GM18909 (cell line): ENCODE measurements around the gene SLX4IP.

ENCODE experiments used
- ATAC-seq: cut with Tn5 transposase; IDR thresholded peaks from one replicate; pipeline ENCODE4 v1.9.1; 2021; ENCODE audit warnings: mild to moderate bottlenecking; ENCODE audit not compliant: unreplicated experiment, poor library complexity

SLX4IP gene

DNA sequence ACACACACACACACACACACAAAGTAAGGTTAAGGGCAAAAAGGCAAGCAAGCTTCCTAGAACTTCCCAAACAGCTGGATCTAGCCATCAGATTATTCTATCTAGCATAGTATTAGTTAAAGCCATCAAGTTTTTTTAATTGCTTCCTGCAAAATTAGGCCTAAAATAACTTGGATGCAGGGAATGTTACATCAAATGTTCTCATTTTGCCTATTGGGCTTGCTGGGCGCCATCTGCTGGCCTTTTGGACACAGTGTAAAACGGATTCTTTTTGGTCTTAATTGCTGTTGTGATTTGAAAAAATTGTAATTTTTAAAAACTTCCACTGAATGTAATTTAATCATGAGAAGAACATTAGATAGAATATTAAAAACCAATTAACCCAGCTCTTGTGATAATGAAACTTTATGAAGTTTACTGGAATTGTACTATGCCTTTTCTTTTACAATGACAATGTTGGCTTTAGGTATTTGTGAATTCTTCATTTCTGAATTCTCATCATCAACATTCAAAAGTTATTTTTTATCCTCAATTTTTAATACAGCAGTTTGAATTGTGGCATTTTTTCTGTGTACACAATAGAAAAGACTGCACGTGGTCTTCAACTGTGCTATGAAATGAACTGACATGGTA, 7.9 kb upstream of the SLX4IP start:
- ATAC-seq, result no peak

DNA sequence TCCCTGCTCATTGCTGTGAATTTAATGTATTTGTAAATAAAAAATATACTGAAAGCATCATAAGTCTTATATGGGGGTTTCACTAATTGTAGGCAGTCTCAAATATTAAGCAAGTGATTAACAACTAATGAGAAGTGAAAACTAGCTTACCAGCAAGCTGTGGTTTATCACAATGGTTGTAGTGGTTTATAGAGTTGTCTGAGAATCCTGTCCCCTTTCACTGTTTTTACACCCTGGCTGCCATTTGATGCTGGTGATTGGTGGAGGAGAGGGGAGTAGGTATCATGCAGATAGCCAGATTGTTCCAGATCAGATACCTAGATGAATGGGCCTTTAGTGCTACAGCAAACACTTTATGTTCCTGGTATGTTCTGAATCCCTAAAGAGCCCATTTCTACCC, 7.1 kb upstream of the SLX4IP start:
- ATAC-seq, result no peak

DNA sequence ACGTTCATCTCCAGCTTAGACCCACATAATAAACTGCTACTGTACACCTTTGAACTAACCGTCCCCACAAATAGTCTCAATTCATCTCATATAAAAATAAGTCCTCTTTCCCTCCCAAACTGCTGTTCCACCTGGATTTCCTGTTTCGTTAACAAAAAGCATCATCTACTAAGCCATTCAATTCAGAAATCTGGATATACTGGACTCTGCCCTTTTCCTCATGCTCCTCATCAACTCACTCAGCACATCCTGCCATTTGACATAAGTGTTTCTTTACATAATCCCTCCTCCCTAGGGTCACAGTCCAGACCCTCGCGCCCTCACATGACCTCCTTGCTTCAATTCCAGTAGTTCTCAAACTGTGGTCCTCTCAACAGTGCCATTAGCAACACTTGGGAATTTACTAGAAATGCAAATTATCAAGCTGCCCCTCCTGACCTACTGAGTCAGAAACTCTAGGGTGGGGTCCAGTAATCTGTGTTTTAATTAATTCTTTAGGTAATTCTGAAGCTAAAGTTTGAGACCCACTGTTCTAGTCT, 5.6 kb upstream of the SLX4IP start:
- ATAC-seq, result no peak

DNA sequence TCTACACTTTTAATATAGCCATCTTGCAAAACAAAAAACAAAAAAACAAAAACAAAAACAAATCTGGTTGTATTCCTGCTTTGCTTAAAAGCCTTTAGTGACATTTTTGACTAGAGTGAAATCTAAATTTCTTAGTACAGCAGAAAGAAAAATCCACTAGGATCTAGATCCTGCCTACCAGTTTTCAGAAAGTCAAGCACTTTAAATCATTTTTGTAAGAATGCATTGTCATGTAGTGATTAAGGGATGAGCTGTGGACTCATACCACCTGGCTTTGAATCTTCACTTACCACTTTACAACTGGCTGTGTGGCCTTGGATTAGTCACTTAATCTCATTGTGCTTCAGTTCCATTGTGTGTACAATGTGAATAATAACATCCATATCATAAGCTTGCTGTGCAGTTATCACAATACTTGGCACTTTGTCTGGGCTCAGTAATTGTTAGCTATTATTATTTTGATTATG, 5.1 kb upstream of the SLX4IP start:
- no peak for ATAC-seq

DNA sequence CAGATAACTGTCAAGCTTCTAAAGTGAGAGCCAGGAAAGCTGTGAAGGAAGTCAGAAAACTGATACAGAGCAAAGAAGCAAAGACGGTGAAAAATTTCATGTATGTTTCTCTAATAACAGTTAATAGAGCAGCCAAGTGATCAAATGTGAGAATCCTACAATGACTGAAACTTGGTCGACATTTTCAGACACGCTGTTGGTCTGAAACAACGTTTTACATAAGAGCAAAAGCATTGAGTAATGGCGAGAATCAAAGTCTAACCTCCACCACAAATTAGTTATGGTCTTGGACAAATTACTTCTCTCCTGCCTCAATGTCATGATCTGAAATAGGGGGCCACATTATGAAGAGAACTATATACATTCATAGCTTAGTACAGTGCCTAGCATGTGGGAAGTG, 4.4 kb upstream of the SLX4IP start:
- ATAC-seq, result no peak

DNA sequence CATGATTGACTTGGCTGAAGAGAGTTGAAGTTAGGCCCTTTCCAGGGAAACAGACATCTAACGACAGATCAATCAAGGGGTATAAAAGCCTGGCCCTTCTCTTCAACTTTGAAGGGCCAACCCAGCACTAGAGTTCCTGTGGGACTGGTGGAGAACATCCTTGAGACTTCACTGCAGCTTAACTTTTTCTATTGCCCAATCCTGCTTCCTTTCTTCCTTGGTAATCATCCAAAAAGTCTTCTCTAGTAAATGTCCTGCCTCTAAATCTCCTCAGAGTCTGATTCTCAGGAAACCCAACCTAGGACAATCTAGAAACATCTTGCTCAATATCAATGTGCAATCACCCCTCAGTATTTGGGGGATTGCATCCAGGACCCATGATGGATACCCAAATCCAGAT, 3.0 kb upstream of the SLX4IP start:
- no peak for ATAC-seq

DNA sequence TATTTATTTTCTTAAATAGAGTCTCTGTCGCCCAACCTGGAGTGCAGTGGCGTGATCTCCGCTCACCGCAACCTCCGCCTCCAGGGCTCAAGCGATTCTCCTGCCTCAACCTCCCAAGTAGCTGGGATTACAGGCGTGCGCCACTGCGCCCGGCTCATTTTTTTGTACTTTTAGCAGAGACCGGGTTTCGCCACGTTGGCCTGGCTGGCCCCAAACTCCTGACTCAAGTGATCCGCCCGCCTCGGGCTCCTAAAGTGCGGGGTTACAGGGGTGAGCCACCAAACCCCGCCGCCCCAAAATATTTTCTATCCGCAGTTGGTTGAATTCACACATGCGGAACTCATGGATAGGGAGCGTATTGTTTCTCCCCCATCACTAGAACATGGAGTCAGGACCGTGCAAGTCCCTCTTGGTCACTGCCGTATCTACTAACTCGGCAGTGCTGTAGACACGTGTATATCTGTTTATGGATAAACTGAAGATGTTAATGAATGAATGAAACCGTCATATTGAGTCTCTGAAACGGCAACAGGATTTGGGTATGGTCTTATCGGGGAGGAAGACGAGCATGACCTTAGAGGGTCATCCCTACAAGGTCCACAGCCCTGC, 2.0 kb upstream of the SLX4IP start:
- no peak for ATAC-seq

DNA sequence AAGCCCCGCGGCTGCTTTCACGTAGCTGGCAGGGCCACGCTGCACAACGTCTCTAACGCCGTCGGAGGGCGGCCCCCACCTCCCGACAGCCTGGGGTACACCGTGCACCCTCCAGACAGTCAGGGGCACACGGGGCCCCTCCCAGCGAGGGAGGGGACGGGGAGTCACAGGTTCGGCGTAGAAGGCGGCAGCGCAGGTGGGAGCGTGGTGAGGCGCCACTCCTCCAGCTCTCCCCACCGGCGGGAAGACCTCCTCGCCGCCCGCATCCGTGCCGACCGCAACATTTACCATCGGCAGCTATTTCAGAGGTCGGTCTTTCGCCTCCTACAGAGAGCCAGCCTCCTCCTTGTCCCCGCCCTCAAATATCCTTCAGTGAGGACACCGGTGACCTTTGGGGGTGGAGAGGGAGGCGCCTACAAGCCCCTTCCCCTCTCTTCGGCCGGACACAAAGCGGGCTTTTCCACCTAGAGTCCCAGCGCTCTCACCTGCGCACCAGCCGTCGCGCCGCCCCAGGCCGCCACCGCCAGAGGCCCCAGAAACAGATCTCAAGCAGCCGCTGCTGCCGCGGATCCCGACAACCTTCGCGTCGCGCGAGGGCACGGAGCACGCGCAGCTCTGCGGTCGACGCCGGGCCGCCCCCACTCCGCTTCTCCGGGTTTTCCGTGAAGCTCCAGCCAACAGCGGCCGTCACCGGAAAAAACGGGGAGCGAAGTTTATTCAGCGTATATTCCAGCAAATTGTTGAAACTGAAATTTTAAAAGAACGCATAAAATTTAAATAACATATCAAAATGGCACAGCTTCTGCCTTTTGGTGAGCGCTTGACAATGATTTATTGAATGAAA, 1.3 kb upstream of the SLX4IP start, which contains the start of gene MKKS:
MKKS (minus strand) TSS at position 600 of the 844 bp plus-strand sequence. CDS start 20,708 bp downstream, outside the sequence.
- ATAC-seq, result peak; percentile 68

DNA sequence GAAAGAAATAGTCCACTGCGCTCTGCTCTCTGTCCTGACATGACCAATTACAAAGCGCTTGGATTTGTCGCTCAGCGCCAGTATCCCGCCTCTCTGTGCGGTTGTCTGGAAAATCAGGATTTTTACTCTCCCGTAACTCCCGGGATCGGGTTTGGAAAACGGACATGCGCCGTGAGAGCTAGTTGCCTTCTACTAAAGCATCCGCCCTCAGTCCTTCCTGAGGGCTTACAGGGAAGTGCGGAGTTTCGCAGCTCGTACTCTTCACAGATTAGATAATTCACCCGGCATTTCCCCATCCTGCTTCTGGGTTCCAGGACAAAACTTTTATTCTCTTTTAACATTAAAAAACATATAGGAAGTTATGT, 656 bp upstream of the SLX4IP start:
- peak; percentile 42 for ATAC-seq

DNA sequence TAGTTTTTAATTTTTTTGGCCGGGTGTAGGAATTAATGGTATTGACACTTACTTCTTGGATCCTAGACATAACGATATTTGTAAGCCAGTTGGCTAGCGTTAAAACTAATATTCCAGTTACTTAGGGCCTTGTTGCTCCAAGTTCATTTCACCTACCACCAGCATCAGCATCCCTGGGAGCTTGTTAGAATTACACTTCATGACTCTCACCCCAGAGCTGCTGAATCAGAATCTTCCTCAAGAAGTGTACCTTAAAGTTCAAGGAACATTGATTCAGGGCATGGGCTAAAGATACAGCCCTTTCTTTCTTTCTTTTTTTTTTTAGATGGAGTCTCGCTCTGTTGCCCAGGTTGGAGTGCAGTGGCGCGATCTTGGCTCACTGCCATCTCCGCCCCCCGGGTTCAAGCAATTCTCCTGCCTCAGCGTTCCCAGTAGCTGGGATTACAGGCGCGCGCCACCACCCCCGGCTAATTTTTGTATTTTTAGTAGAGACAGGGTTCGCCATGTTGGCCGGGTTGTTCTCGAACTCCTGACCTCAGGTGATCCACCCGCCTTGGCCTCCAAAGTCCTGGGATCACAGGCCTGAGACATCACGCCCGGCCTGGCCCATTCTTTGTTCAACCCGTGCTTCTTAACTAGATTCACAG, 1.1 kb downstream of the SLX4IP start:
- no peak for ATAC-seq

DNA sequence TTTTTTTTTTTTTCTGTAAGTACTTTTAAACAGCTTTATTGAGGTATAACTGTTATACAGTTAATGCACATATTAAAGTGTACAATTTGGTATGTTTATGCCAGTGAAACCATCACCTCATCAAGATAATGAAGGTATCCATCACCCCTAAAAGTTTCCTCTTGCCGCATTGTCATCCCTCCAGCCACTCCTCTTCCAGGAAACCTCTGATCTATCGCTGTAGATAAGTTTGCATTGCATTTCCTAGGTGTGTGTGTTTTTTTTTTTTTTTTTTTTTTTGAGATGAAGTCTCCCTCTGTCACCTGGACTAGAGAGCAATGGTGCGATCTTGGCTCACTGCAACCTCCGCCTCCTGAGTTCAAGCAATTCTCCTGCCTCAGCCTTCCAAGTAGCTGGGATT, 3.1 kb downstream of the SLX4IP start:
- no peak for ATAC-seq

DNA sequence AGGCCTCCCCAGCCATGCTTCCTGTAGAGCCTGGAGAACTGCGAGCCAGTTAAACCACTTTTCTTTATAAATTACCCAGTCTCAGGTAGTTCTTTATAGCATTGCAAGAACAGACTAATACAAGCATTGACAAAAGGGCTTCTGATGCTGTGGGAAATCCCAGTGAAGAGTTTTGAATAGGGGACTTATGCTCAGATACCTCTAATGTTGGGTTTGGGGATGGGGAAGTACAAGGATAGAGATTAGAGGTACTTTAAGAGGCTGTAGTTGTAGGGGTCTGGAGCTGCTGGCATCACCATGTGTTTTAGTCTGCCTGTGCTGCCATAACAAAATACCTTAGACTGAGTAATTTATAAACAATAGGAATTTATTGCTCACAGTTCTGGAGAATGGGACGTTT, 8.8 kb downstream of the SLX4IP start:
- no peak for ATAC-seq

DNA sequence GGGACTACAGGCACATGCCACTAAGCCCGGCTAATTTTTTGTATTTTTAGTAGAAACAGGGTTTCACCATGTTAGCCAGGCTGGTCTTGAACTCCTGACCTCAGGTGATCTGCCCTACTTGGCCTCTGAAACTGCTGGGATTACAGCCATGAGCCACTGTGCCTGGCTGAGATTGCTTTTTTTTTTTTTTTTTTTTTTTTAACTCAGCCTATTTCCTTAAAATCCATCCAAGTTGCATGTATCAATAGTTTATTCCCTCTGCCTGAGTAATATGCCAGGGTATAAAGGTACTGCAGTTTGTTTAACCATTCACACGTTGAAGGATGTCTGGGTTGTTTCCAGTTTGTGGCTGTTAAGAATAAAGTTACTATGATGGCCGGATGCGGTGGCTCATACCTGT, 10.7 kb downstream of the SLX4IP start:
- ATAC-seq, result no peak

DNA sequence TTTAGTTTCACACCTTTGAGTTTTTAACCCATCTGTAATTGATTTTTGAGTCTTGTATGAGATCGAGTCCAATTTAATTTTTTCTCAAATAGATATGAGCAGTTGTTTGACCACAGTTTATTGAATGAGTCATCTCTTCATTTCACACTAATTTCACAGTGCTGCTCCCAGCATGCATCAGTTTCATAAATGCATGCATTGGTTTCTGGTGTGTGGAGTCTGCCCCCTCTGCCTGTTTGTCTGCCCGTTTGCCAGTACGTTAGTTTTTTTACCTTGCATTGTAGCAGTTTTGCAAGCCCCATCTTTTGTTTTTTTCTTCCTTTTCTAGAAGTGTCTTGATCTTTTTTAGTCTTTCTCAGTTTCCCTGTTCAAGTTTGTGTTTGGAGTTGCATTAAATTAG, 11.9 kb downstream of the SLX4IP start:
- ATAC-seq, result peak; percentile 98

DNA sequence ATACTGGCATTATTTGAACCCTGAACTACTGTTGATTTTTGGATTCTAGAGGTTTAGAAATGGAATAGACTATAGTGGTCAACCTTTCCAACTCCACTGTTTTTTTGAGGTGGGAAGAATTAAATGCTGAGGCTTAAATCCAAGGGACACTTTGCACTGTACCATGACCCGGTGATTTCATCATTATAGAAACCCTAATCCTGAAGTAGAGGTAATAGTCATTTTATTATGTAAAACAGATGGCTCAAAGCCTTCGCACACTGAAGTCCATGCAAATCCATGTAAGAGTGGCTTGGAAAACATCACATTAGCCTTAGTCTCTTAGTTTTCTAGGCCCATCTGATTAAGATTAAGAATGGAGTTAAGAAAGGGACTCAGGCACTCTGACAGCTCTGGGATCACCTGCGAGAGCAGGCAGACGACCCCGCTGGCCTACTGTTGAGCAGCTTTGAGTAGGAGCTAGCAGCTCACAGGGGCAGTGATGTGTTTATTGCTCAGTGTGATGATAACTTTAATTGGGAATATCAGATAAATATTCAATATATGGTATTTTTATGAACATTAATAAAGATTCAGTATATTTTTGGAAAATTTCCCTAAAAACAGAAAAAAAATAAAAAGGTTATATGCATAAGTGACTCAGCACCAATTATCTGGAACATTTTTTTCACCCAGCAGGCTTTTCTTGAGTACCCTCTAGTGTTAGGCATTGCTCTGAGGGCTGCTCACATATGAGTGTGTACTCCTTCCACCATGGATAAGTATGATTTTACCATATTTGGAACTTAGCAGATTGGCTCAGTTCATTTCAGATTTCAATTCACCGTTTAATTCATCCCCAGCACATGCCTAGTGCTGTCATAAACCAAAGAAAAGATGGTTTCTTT, 13.4 kb downstream of the SLX4IP start:
- ATAC-seq, result no peak

DNA sequence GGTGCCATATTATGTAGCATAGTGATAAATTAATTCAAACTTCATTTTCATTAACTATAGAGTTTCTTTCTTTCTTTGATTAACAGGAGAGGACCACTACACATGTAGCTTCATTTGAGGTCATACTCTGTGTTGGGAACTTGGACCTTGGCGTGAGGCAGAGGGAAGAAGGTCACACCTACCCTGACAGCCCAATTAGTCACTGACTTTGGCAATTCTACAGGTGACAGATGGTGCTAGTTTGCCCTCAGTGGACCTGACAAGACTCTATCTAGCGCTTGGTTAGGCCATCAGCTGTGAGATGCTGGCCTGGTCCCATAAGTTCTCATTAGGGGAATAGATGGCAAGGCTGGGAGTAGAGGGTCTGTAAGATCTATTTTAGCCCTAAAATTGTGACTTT, 14.2 kb downstream of the SLX4IP start:
- ATAC-seq, result no peak

DNA sequence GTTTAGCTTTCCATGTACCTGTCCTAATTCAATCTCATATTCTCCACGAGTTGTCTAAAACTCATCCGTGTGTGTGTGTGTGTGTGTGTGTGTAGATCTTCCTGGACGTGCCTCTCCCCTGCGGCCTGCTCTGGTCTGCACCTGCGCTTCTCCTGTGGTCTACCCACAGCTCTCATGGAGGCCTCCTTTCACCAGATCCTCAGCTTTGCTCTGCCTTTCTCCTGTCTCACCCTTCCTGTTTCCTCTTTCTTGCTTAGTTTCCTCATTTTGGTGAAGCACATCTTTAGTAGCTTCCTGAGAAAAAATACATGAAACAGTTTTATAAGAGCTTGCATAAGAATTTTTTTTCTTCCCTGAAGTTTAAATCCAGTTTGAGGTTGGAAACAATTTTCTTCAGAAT, 18.1 kb downstream of the SLX4IP start:
- ATAC-seq, result peak; percentile 94

DNA sequence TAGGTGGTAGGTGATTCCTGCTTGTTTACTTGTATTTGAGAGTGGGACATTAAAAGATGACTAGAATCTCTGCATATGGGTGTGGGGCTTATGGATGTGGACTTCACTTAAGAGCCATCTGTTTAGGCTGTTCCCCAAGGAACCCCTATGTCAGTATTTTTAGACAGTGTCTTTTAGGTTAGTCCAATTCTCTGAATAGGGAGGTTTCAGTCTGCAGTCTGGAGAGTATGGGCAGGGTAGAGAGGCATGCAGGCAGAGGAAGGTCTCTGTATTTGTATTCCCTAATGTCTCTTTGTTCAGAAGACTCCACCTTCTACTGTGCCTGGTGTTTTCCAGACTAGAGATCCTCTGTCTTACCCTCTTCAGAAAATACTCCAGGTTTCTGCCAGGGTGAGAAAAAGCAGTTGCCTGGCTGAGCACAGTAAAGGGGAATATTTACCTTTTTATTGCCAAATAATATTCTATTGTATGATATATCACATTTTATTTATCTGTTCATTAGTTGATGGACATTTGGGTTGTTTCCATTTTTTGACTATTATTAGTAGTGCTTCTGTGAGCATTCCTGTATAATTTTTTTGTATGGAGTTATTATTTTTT, 19.1 kb downstream of the SLX4IP start:
- peak; percentile 59 for ATAC-seq

DNA sequence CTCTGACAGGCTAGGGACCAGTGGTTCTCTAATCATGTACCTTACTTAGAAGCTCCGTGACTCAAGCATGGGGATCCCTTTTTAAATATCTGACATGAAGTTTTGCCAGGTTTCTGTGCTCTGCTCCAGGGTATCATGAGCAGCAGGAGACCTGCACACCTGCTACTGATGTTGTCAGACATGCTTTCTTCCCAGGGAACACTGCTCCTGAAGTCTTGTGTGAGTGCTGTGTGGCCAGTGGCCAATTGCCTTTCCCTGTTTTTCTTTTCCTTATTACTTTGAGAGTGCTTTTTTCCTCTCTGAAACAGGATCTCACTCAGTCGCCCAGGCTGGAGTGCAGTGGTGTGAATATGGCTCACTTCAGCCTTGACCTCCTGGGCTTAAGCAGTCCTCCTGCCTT, 26.4 kb downstream of the SLX4IP start:
- no peak for ATAC-seq
